ENCODE measurements around the gene ZNF737. TPM values are rescaled to one million over a fixed set of nuclear protein-coding genes. Genes with fewer than 3 reads are reported as not detected.
"Not testable (repeated sequence)": the region's sequence is repeated elsewhere in the genome, so short reads cannot be mapped to it uniquely, and the experiment has no call there.

Gene ZNF737
- 10 to 100 TPM; 16.8 to 26.7 TPM for total RNA-seq

- intact Hi-C loops (cut with DNase I): no loop called here
- no peaks in the 10 kb centered on the region for H3K36me3 ChIP-seq (replicated peaks in 1 of 2; ENCODE audit: insufficient read depth in 1 of 2, low read depth in 2 of 2)
- peaks cover 33% of the 10 kb centered on the region for H3K4me1 ChIP-seq
- peak; percentile 99 to 100 (median 99) for DNase-seq
- H3K27ac ChIP-seq: peak within 1 kb of the TSS; percentile 69 to 90 (median 87)
- TF ChIP-seq CTCF (IDR thresholded peaks at IDR 0.05) (peak; percentile 9 to 55 (median 36)), POLR2A (IDR thresholded peaks at IDR 0.05) (peak; percentile 69 to 95 (median 93))
- H3K27me3 ChIP-seq: no peaks in the 10 kb centered on the region
- WGBS, 2 donors: 0% methylated on average over 1 to 28 of the region's 28 CpGs
- H3K9me3 ChIP-seq: no peaks in the 10 kb centered on the region
- H3K4me3 ChIP-seq: peak within 1 kb of the TSS; percentile 61 to 82
- peak; percentile 99 for ATAC-seq
Measured at GRCh38 chr19:20565321-20566018, at the start of gene ZNF737. Gene ZNF737, minus strand, starts transcription at chr19:20565781. Its CDS starts 141 bp downstream, at chr19:20565640.

- H3K9me3 ChIP-seq; ATAC-seq; H3K27me3 ChIP-seq; H3K4me3 ChIP-seq; intact Hi-C loops (cut with DNase I); H3K36me3 ChIP-seq (replicated peaks in 1 of 2; ENCODE audit: insufficient read depth in 1 of 2, low read depth in 2 of 2): not testable (repeated sequence)
- Histone ChIP-seq H3K27ac (peak overlapping the region in 2 of 4 donors; percentile 27 to 68), H3K4me1 (peaks cover 18% of the 10 kb centered on the region)
- peak in 1 of 4 donors; percentile 21 for DNase-seq
- WGBS, 2 donors: 62 to 90% methylated on average over 3 to 4 of the region's 4 CpGs
Measured at GRCh38 chr19:20614971-20615370, 49.4 kb upstream of the ZNF737 start.

- H3K27me3 ChIP-seq: no peaks in the 10 kb centered on the region
- H3K36me3 ChIP-seq (replicated peaks in 1 of 2; ENCODE audit: insufficient read depth in 1 of 2, low read depth in 2 of 2): no peaks in the 10 kb centered on the region
- TF ChIP-seq POLR2A (IDR thresholded peaks at IDR 0.05): no peak
- TF ChIP-seq CTCF (IDR thresholded peaks at IDR 0.05): no peak
- peaks cover 18% of the 10 kb centered on the region for H3K4me1 ChIP-seq
- WGBS, 2 donors: 25 to 32% methylated on average over 5 of the region's 5 CpGs
- no peaks in the 10 kb centered on the region for H3K9me3 ChIP-seq
- H3K4me3 ChIP-seq: no peak overlapping the region
- peak overlapping the region in 3 of 4 donors; percentile 43 to 68 (median 64) for H3K27ac ChIP-seq
- ATAC-seq: peak; percentile 22
- peak in 1 of 4 donors; percentile 28 for DNase-seq
- intact Hi-C loops (cut with DNase I): no loop called here
Measured at GRCh38 chr19:20612711-20613316, 47.2 kb upstream of the ZNF737 start.

GRCh38 chr19:20611866-20612265 lies 46.3 kb upstream of the ZNF737 start:
- no peak overlapping the region for H3K4me3 ChIP-seq
- no peaks in the 10 kb centered on the region for H3K9me3 ChIP-seq
- 62 to 71% methylated on average over 6 of the region's 6 CpGs for WGBS, 2 donors
- DNase-seq: peak in 1 of 4 donors; percentile 25
- ATAC-seq: peak; percentile 31
- H3K27me3 ChIP-seq: no peaks in the 10 kb centered on the region
- peaks cover 18% of the 10 kb centered on the region for H3K4me1 ChIP-seq
- intact Hi-C loops (cut with DNase I): no loop called here
- H3K36me3 ChIP-seq (replicated peaks in 1 of 2; ENCODE audit: insufficient read depth in 1 of 2, low read depth in 2 of 2): no peaks in the 10 kb centered on the region
- H3K27ac ChIP-seq: peak overlapping the region in 3 of 4 donors; percentile 64 to 68 (median 67)
- TF ChIP-seq POLR2A (IDR thresholded peaks at IDR 0.05): no peak
- TF ChIP-seq CTCF (IDR thresholded peaks at IDR 0.05): no peak

- Histone ChIP-seq H3K36me3 (replicated peaks in 1 of 2; ENCODE audit: insufficient read depth in 1 of 2, low read depth in 2 of 2) (no peaks in the 10 kb centered on the region), H3K9me3 (no peaks in the 10 kb centered on the region), H3K27ac (no peak overlapping the region), H3K4me3 (no peak overlapping the region), H3K27me3 (no peaks in the 10 kb centered on the region), H3K4me1 (peaks cover 13% of the 10 kb centered on the region)
- TF ChIP-seq CTCF (IDR thresholded peaks at IDR 0.05) (no peak), POLR2A (IDR thresholded peaks at IDR 0.05) (no peak)
- peak in 2 of 4 donors; percentile 16 to 50 for DNase-seq
- ATAC-seq: no peak
- WGBS, 2 donors: 68 to 92% methylated on average over 1 of the region's 1 CpG
- intact Hi-C loops (cut with DNase I): no loop called here
Measured at GRCh38 chr19:20607943-20608342, 42.4 kb upstream of the ZNF737 start.

Measured in body of pancreas (tissue), 4 donors.